ENCODE results near the gene POLD3. TPM values are rescaled to one million over a fixed set of nuclear protein-coding genes. Genes with fewer than 3 reads are reported as not detected.

The POLD3 gene
- total RNA-seq, 1 experiment from 2014 or later = 18.9 TPM

- TF ChIP-seq RAD21 (IDR thresholded peaks at IDR 0.05; ENCODE audit: low read depth) = no peak
These were observed 16.4 kb upstream of the POLD3 start (continued) for GRCh38 chr11:74575999-74576398.

GRCh38 chr11:74577181-74577580 lies 15.2 kb upstream of the POLD3 start:
- ChIA-PET CTCF (no interaction called here), POLR2A (no interaction called here), RAD21 (ENCODE audit: low non-redundant PET in 1 of 2, low total read pairs in 2 of 2, uncharacterized antibody in 2 of 2, unreplicated experiment in 2 of 2) (interaction anchor here in 1 of 2 experiments (0.6 kb wide), 1 partner anchor 128 kb away, joined by 3 read pairs; no protein-coding TSS in a partner anchor)
- H3K4me1 ChIP-seq (ENCODE audit: control insufficient read depth in 1 of 2, insufficient read depth in 2 of 2, low read length in 2 of 2) = no peaks in the 10 kb centered on the region
- no peak overlapping the region for H3K27ac ChIP-seq (ENCODE audit: low read depth, low read length)
- no peaks in the 10 kb centered on the region for H3K9me3 ChIP-seq (ENCODE audit: control insufficient read depth in 1 of 2, insufficient read depth in 1 of 2, low read depth in 1 of 2, low read length in 2 of 2)
- BruUV-seq (replicated peaks) = no TSS peak
- no peaks in the 10 kb centered on the region for H3K36me3 ChIP-seq (ENCODE audit: control insufficient read depth in 1 of 2, insufficient read depth in 2 of 2, low read length in 2 of 2)
- H3K27me3 ChIP-seq (ENCODE audit: insufficient read depth, low read length) = no peaks in the 10 kb centered on the region
- H3K9me2 ChIP-seq (ENCODE audit: insufficient read depth) = no peaks in the 10 kb centered on the region
- H3K79me2 ChIP-seq (ENCODE audit: insufficient read depth, low read length) = no peaks in the 10 kb centered on the region
- ATAC-seq (no peak), DNase-seq (ENCODE audit: low read depth, low spot score) (no peak)
- intact Hi-C loops (cut with micrococcal nuclease) = no loop called here
- H2AFZ ChIP-seq (ENCODE audit: low read depth, low read length, poor library complexity, severe bottlenecking) = no peak overlapping the region
- no peak overlapping the region for H3K4me2 ChIP-seq (ENCODE audit: low read length)
- H4K20me1 ChIP-seq (ENCODE audit: insufficient read depth) = no peaks in the 10 kb centered on the region
- no peak overlapping the region for H3K9ac ChIP-seq (ENCODE audit: low read length)
- TF ChIP-seq RAD21 (IDR thresholded peaks at IDR 0.05; ENCODE audit: low read depth) (no peak), POLR2AphosphoS5 (IDR thresholded peaks at IDR 0.05; ENCODE audit: low read depth, low read length) (no peak), FOSL1 (IDR thresholded peaks at IDR 0.05; ENCODE audit: low read depth) (no peak), ZNF274 (IDR thresholded peaks at IDR 0.05; ENCODE audit: low read depth, low read length) (no peak), YY1 (IDR thresholded peaks at IDR 0.05; ENCODE audit: extremely low read depth, insufficient replicate concordance, low read depth, low read length) (no peak), ELF1 (IDR thresholded peaks at IDR 0.05; ENCODE audit: borderline replicate concordance, low read depth) (no peak), EGR1 (IDR thresholded peaks at IDR 0.05; ENCODE audit: low read depth) (no peak), CTCF (IDR thresholded peaks at IDR 0.05 in 2 of 3, conservative IDR thresholded peaks at IDR 0.05 in 1 of 3; ENCODE audit: borderline replicate concordance in 1 of 3, insufficient read depth in 1 of 3, low read depth in 2 of 3, low read length in 2 of 3) (no peak), MAX (IDR thresholded peaks at IDR 0.05) (no peak), EZH2 (IDR thresholded peaks at IDR 0.05) (no peak), SP1 (IDR thresholded peaks at IDR 0.05; ENCODE audit: low read depth) (no peak), POLR2A (IDR thresholded peaks at IDR 0.05; ENCODE audit: borderline replicate concordance, extremely low read depth, insufficient read depth, insufficient read length) (no peak)
- no peak overlapping the region for H3K4me3 ChIP-seq (replicated peaks in 1 of 2; ENCODE audit: low read depth in 1 of 2, low read length in 2 of 2)
